GM12878 (cell line): ENCODE results near the gene NOM1. TPM values are rescaled to one million over a fixed set of nuclear protein-coding genes. Genes with fewer than 3 reads are reported as not detected.

Experiments
- ATAC-seq: fragments of 200-7000 bp; cut with Tn5 transposase; 3 replicates; pipeline ENCODE4 v1.9.1; 2020; ENCODE audit warnings: mild to moderate bottlenecking, moderate library complexity
- BruUV-seq: library from RNA; stranded (reverse); fragments of 400-500 nt; replicated peaks from 2 replicates; lab custom pipeline; 2021; lab: Mats Ljungman, UMichigan
- CTCF ChIA-PET: fragments of 300-600 bp; sonication (Branson Sonifier 250); formaldehyde crosslinking; extraction: SDS; loops from one replicate; lab custom pipeline; 2021; ENCODE audit warnings: inconsistent platforms; lab: Yijun Ruan, JAX
- POLR2A ChIA-PET: fragments of 350-600 bp; formaldehyde crosslinking; extraction: SDS; loops from one replicate; lab custom pipeline; 2021; ENCODE audit warnings: inconsistent platforms; lab: Charles Lee
- RAD21 ChIA-PET: fragments of 300-600 bp; sonication (Branson Sonifier 250); formaldehyde crosslinking; loops from one replicate; lab custom pipeline; 2023; ENCODE audit warnings: antibody characterized with exemption; ENCODE audit not compliant: unreplicated experiment; lab: Charles Lee
- SMC1A ChIA-PET: fragments of 300-600 bp; sonication (Branson Sonifier 250); formaldehyde crosslinking; loops from one replicate; lab custom pipeline; 2023; ENCODE audit not compliant: unreplicated experiment, uncharacterized antibody; lab: Charles Lee
- DNase-seq: peaks from one replicate; pipeline ENCODE4 v3.0.0-alpha.2; 2011; ENCODE audit warnings: low read depth, low spot score
- FAIRE-seq: peaks from 3 replicates; lab custom pipeline; 2011; peaks lifted over from hg19 to GRCh38; lab: Jason Lieb, UNC
- H2AFZ ChIP-seq: 2 replicates; pipeline ENCODE4 v1.6.0; 2011; ENCODE audit warnings: low read depth, low read length, control low read depth; ENCODE audit not compliant: control insufficient read depth
- H3K27ac ChIP-seq: 2 replicates; pipeline ENCODE4 v1.5.1; 2011; ENCODE audit warnings: control low read depth; ENCODE audit not compliant: control insufficient read depth, insufficient read depth
- H3K27me3 ChIP-seq, 2 experiments: replicated peaks in 1 of 2; 2 replicates each; pipeline versions ENCODE4 v1.6.0 to v1.6.1; 2011; ENCODE audit warnings: low read length in 1 of 2; ENCODE audit not compliant: control insufficient read depth in 2 of 2, insufficient read depth in 2 of 2
- H3K36me3 ChIP-seq, 2 experiments: 2 replicates each; pipeline ENCODE4 v1.5.1; 2011; ENCODE audit warnings: low read length in 1 of 2; ENCODE audit not compliant: control insufficient read depth in 2 of 2, insufficient read depth in 2 of 2
- H3K4me1 ChIP-seq: 2 replicates; pipeline ENCODE4 v1.6.1; 2011; ENCODE audit warnings: mild to moderate bottlenecking, low read length, moderate library complexity, mixed read lengths; ENCODE audit not compliant: control insufficient read depth, insufficient read depth
- H3K4me2 ChIP-seq: 2 replicates; pipeline ENCODE4 v1.6.0; 2011; ENCODE audit warnings: control low read depth; ENCODE audit not compliant: control insufficient read depth, insufficient read depth
- H3K4me3 ChIP-seq: fragments of 200-600 bp; sonication (generic); 2 replicates; pipeline ENCODE4 v1.5.1; 2016
- H3K79me2 ChIP-seq: 2 replicates; pipeline ENCODE4 v1.6.0; 2011; ENCODE audit warnings: low read length; ENCODE audit not compliant: control insufficient read depth, insufficient read depth
- H3K9ac ChIP-seq: 2 replicates; pipeline ENCODE4 v1.8.0; 2011; ENCODE audit warnings: low read length, control low read depth, mixed read lengths; ENCODE audit not compliant: control insufficient read depth, insufficient read depth
- H3K9me3 ChIP-seq: replicated peaks from 3 replicates; pipeline ENCODE4 v1.5.1; 2011; ENCODE audit warnings: mild to moderate bottlenecking, low read length; ENCODE audit not compliant: control insufficient read depth, insufficient read depth
- H4K20me1 ChIP-seq: 2 replicates; pipeline ENCODE4 v1.6.0; 2011; ENCODE audit not compliant: control insufficient read depth, insufficient read depth
- EZH2 ChIP-seq: IDR thresholded peaks from 2 replicates; pipeline ENCODE4 v1.6.1; 2012; ENCODE audit warnings: low read depth, mild to moderate bottlenecking, control low read depth, inconsistent platforms, low read length, borderline replicate concordance; ENCODE audit not compliant: control insufficient read depth
- FOS ChIP-seq: IDR thresholded peaks from 3 replicates; pipeline ENCODE4 v1.6.1; 2011; ENCODE audit warnings: borderline replicate concordance; ENCODE audit not compliant: insufficient read length; ENCODE audit errors: extremely low read depth
- HDGF ChIP-seq: fragments of 450-650 bp; IDR thresholded peaks from 2 replicates; pipeline ENCODE4 v1.6.1; 2016; ENCODE audit warnings: antibody characterized with exemption
- SUZ12 ChIP-seq: fragments of 200-600 bp; sonication (generic); IDR thresholded peaks from one replicate; pipeline ENCODE4 v1.6.1; 2018; ENCODE audit warnings: antibody characterized with exemption, mild to moderate bottlenecking; ENCODE audit not compliant: unreplicated experiment
- TARDBP ChIP-seq: IDR thresholded peaks from 2 replicates; pipeline ENCODE4 v1.6.1; 2016; ENCODE audit warnings: borderline replicate concordance
- TCF12 ChIP-seq: IDR thresholded peaks from 2 replicates; pipeline ENCODE4 v1.6.1; 2011; ENCODE audit warnings: low read depth, mild to moderate bottlenecking, low read length
- WGBS: methylation state at CpG from one replicate; pipeline ENCODE4 v1.1.6; 2016; ENCODE audit warnings: low lambda C conversion rate; ENCODE audit not compliant: insufficient replicate concordance, insufficient coverage; ENCODE audit errors: missing lambda C conversion rate; 5-methylcytosine and 5-hydroxymethylcytosine counted together
- in situ Hi-C: fragments of 300-500 bp; cut with MboI; formaldehyde crosslinking; loops from 9 replicates; pipeline ENCODE4 v1.14.3; 2018; ENCODE audit warnings: mixed read lengths
- intact Hi-C: fragments of 100-400 bp; cut with micrococcal nuclease; formaldehyde crosslinking; loops from one replicate; pipeline ENCODE4 v1.14.2; 2022; ENCODE audit not compliant: unreplicated experiment
- polyA plus RNA-seq, 11 experiments: library from polyadenylated mRNA; depleted of rRNA in 4 of 11; unstranded in 6 of 11; stranded (reverse) in 5 of 11; fragments of >200 nt; fragmentation: Nextera tagmentation in 4 of 11; fragmentation: Illumina TruSeq in 1 of 11; extraction: Ambion mirVana in 4 of 11; extraction: Trizol in 1 of 11; gene quantifications; 1 replicate in 1 of 11; 2 replicates in 10 of 11; pipeline versions ENCODE4 v1.2.1 to v1.2.3, GENCODE V29; 2011 to 2016; ENCODE audit warnings: inconsistent platforms in 2 of 11, missing spikeins in 2 of 11, low read depth in 1 of 11
- total RNA-seq, 4 experiments: library from RNA; depleted of rRNA in 3 of 4; stranded (reverse); fragments of >200 nt in 3 of 4; fragmentation: Illumina TruSeq in 1 of 4; extraction: Trizol in 1 of 4; gene quantifications; 2 replicates each; pipeline versions ENCODE4 v1.2.1 to v1.2.3, GENCODE V29; 2013 to 2021

Gene NOM1
- total and polyA plus RNA-seq, 10 of the 15 experiments (the other 5 are each of a cell fraction or from before 2014, with no cell fraction given), result 2.9 to 21.3 (median 17.8) TPM

- RAD21 ChIA-PET, result no interaction called here
- H3K4me2 ChIP-seq, result no peak overlapping the region
- FAIRE-seq, result no peak
- H3K4me1 ChIP-seq, result peaks cover 18% of the 10 kb centered on the region
- H3K9ac ChIP-seq, result no peak overlapping the region
- H3K27ac ChIP-seq, result no peak overlapping the region
- no peaks in the 10 kb centered on the region for H3K36me3 ChIP-seq
- SMC1A ChIA-PET, result no interaction called here
- intact Hi-C loops, result no loop called here
- POLR2A ChIA-PET, result no interaction called here
- no peaks in the 10 kb centered on the region for H3K79me2 ChIP-seq
- DNase-seq, result no peak
- BruUV-seq, result no TSS peak
- CTCF ChIA-PET, result interaction anchor here (0.9 kb wide), 1 partner anchor 13 kb away, joined by 3 read pairs; no protein-coding TSS in a partner anchor
- H2AFZ ChIP-seq, result no peak overlapping the region
- no peaks in the 10 kb centered on the region; the same call in 2 of the 3 replicates for H3K9me3 ChIP-seq
- no peak overlapping the region for H3K4me3 ChIP-seq
- in situ Hi-C loops, result no loop called here
- 49% methylated on average over 65 of the region's 84 CpGs for WGBS
- TF ChIP-seq TARDBP, result no peak
- no peak for TF ChIP-seq FOS
- no peak for TF ChIP-seq TCF12
- TF ChIP-seq SUZ12, result peak; percentile 43
- TF ChIP-seq, all 136 proteins: peak for 1
- ATAC-seq, result no peak
- H3K27me3 ChIP-seq, result peaks cover 19 to 25% of the 10 kb centered on the region in 2 experiments
- no peaks in the 10 kb centered on the region for H4K20me1 ChIP-seq
These were observed 71.8 kb downstream of the NOM1 start for GRCh38 chr7:157021071-157021870.

GRCh38 chr7:157021871-157022680, 72.6 kb downstream of the NOM1 start:
- 31% methylated on average over 30 of the region's 30 CpGs for WGBS
- intact Hi-C loops, result no loop called here
- Histone ChIP-seq H2AFZ (no peak overlapping the region), H3K27ac (no peak overlapping the region), H3K4me1 (peaks cover 10% of the 10 kb centered on the region), H3K9me3 (no peaks in the 10 kb centered on the region; the same call in 2 of the 3 replicates), H3K79me2 (no peaks in the 10 kb centered on the region), H3K4me2 (no peak overlapping the region), H3K9ac (no peak overlapping the region), H3K4me3 (no peak overlapping the region), H4K20me1 (no peaks in the 10 kb centered on the region), H3K36me3 (no peaks in the 10 kb centered on the region), H3K27me3 (peaks cover 19 to 25% of the 10 kb centered on the region in 2 experiments)
- ATAC-seq (no peak), FAIRE-seq (no peak), DNase-seq (no peak)
- POLR2A ChIA-PET, result no interaction called here
- TF ChIP-seq EZH2, result peak; percentile 72; the same call in 1 of the 2 replicates
- no peak for TF ChIP-seq HDGF
- in situ Hi-C loops, result no loop called here
- CTCF ChIA-PET, result no interaction called here
- RAD21 ChIA-PET, result no interaction called here
- no TSS peak for BruUV-seq
- SMC1A ChIA-PET, result interaction anchor here (2.0 kb wide), 1 partner anchor 14 kb away, joined by 6 read pairs; no protein-coding TSS in a partner anchor
